KOPT-K1 (cell line): Measurements from ENCODE around the gene GLI1.

ENCODE experiments used
- H3K27ac ChIP-seq: fragments of 200-600 bp; sonication (generic); 2 replicates; pipeline ENCODE4 v1.5.1; 2016; ENCODE audit warnings: antibody characterized with exemption, mild to moderate bottlenecking, low read depth, low read length; ENCODE audit not compliant: poor library complexity, severe bottlenecking
- H3K36me3 ChIP-seq: fragments of 200-600 bp; sonication (generic); 2 replicates; pipeline ENCODE4 v1.5.1; 2017; ENCODE audit warnings: antibody characterized with exemption, mild to moderate bottlenecking, low read length, moderate library complexity; ENCODE audit not compliant: insufficient read depth
- H3K9me3 ChIP-seq: fragments of 200-600 bp; sonication (generic); 2 replicates; pipeline ENCODE4 v1.5.1; 2017; ENCODE audit warnings: antibody characterized with exemption, low read length, mild to moderate bottlenecking; ENCODE audit not compliant: insufficient read depth, poor library complexity, severe bottlenecking

Gene GLI1

GRCh38 chr12:57475271-57476161 is 15.9 kb downstream of the GLI1 start:
- Histone ChIP-seq H3K36me3 (peaks cover 57% of the 10 kb centered on the region), H3K27ac (no peak overlapping the region), H3K9me3 (no peaks in the 10 kb centered on the region)

GRCh38 chr12:57476162-57476992 is 16.8 kb downstream of the GLI1 start:
- Histone ChIP-seq H3K27ac (peak overlapping the region; percentile 94), H3K36me3 (peaks cover 49% of the 10 kb centered on the region), H3K9me3 (no peaks in the 10 kb centered on the region)

GRCh38 chr12:57476993-57477709 is 17.6 kb downstream of the GLI1 start:
- peaks cover 42% of the 10 kb centered on the region for H3K36me3 ChIP-seq
- H3K9me3 ChIP-seq, result no peaks in the 10 kb centered on the region
- peak overlapping the region; percentile 94 for H3K27ac ChIP-seq

- Histone ChIP-seq H3K36me3 (peaks cover 33% of the 10 kb centered on the region), H3K27ac (peak overlapping the region; percentile 94)
Measured at GRCh38 chr12:57477710-57478681, 18.4 kb downstream of the GLI1 start.

GRCh38 chr12:57479043-57479375 is 19.4 kb downstream of the GLI1 start:
- peak overlapping the region; percentile 94 for H3K27ac ChIP-seq

More at GRCh38 chr12:57477710-57478681, 18.4 kb downstream of the GLI1 start:
- H3K9me3 ChIP-seq, result no peaks in the 10 kb centered on the region

GRCh38 chr12:57479376-57480115 is 20.0 kb downstream of the GLI1 start, which contains the start of gene ARHGAP9:
Gene ARHGAP9, minus strand, starts transcription at chr12:57479866. Its CDS starts 460 bp downstream, at chr12:57479406.
- Histone ChIP-seq H3K9me3 (no peaks in the 10 kb centered on the region), H3K27ac (peak within 1 kb of the TSS; percentile 94), H3K36me3 (peaks cover 20% of the 10 kb centered on the region)

More at GRCh38 chr12:57479043-57479375, 19.4 kb downstream of the GLI1 start:
- H3K36me3 ChIP-seq, result peaks cover 25% of the 10 kb centered on the region
- no peaks in the 10 kb centered on the region for H3K9me3 ChIP-seq

- H3K9me3 ChIP-seq, result no peaks in the 10 kb centered on the region
- no peaks in the 10 kb centered on the region for H3K36me3 ChIP-seq
- peak overlapping the region; percentile 32 for H3K27ac ChIP-seq
Measured at GRCh38 chr12:57481671-57482070, 22.1 kb downstream of the GLI1 start.

GRCh38 chr12:57483466-57483865 is 23.9 kb downstream of the GLI1 start:
- Histone ChIP-seq H3K27ac (no peak overlapping the region), H3K9me3 (no peaks in the 10 kb centered on the region), H3K36me3 (no peaks in the 10 kb centered on the region)

GRCh38 chr12:57485695-57486094 is 26.1 kb downstream of the GLI1 start:
- H3K27ac ChIP-seq, result no peak overlapping the region
- H3K36me3 ChIP-seq, result peaks cover 19% of the 10 kb centered on the region
- H3K9me3 ChIP-seq, result no peaks in the 10 kb centered on the region

GRCh38 chr12:57487055-57487596 is 27.5 kb downstream of the GLI1 start:
- H3K36me3 ChIP-seq, result peaks cover 33% of the 10 kb centered on the region
- H3K27ac ChIP-seq, result peak overlapping the region; percentile 44
- H3K9me3 ChIP-seq, result no peaks in the 10 kb centered on the region

GRCh38 chr12:57487597-57488401 is 28.2 kb downstream of the GLI1 start, which contains the start of gene MARS1:
Gene MARS1, plus strand, starts transcription at chr12:57488068. Its CDS starts 23 bp downstream, at chr12:57488091.
- H3K36me3 ChIP-seq, result peaks cover 40% of the 10 kb centered on the region
- H3K27ac ChIP-seq, result peak within 1 kb of the TSS; percentile 76
- no peaks in the 10 kb centered on the region for H3K9me3 ChIP-seq

GRCh38 chr12:57488402-57489156 is 29.0 kb downstream of the GLI1 start:
- peak overlapping the region; percentile 76 for H3K27ac ChIP-seq

More at GRCh38 chr12:57488402-57489156, 29.0 kb downstream of the GLI1 start:
- H3K9me3 ChIP-seq, result no peaks in the 10 kb centered on the region
- H3K36me3 ChIP-seq, result peaks cover 43% of the 10 kb centered on the region
